Suppressor macrophage (primary cell): ENCODE measurements around the gene CLASP2.

Experiments
- DNase-seq, 4 experiments: peaks; one replicate each; pipeline ENCODE4 v3.0.0-alpha.2; 2020 to 2022

The CLASP2 gene

DNA sequence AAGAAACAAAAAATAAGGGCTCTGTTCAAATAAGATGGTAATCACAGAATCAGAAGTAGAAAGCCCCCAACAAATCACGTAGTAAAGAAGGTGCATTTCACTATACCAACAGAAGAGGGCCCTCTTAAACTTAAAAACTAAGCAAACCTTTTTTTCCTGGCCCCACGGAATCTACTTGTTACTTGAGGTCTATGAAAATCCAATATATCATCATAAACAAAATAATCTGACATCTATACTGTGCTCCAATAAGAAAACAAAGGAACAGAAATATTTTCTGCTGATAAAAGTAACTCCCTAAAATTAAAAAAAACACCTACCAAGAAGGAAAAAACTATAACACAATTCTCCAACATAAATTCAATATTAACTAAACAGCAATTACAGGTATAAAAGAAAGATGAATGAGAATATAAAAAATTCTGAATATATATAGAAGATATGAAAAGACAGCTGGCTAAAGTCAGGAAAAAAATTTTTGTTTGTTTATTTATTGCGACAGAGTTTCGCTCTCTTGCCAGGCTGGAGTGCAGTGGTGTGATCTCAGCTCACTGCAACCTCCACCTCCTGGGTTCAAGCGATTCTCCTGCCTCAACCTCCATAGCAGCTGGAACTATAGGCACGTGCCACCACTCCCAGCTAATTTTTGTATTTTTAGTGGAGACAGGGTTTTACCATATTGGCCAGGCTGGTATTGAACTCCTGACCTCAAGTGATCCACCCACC, 81.8 kb downstream of the CLASP2 start:
- peak; percentile 24 to 72 (median 56) for DNase-seq

DNA sequence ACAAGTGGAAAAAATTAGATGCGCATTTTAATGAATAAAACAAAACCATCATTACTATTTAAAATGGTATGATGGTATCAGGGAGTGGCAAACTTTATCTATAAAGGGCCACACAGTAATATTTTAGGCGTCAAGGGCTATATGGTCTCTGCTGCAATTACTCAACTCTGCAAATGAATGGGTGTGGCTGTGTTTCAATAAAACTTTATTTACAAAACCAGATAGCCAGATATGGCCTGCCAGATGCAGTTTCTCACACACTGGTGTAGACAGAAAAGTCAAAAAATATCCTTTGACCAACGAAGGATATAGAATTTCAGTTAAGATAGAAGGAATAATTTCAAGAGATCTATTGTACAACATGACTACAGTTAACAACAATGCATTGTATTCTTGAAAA, 83.8 kb downstream of the CLASP2 start:
- DNase-seq: no peak

DNA sequence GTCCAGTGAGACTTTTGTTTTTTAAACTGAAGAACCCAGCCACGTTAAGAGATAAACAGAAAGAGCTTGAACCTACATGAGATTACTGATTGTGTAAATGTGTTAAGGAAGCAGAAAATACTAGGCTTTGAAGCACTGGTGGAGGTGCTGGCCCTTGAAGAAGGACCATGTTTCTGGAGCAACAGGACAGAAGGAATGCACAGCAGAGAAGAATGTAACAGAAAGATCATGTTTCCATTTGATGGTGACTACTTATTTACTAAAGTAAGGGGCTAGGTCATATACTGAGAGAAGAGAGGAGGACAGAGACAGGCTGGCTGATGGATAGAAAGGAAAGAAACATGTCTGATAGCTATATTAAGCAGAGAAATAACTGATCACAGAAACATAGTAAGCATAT, 88.8 kb downstream of the CLASP2 start:
- DNase-seq: no peak

DNA sequence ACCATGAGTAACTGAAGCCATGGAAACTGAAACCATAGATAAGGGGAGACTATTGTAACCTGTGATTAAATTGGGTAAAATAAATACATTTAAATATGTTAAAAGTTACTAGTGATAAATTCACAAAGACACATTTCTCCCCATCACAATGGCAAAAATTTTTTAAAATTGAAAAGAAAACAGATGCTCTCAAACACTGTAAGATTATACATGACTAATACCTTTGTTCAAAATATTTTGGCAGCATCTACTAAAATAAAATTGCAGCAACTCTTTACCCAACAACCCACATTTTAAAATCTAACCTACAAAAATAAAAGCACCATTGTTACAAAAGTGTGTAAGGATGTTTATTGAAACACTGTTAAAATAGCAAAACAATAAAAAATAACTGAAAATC, 93.3 kb downstream of the CLASP2 start:
- no peak for DNase-seq

DNA sequence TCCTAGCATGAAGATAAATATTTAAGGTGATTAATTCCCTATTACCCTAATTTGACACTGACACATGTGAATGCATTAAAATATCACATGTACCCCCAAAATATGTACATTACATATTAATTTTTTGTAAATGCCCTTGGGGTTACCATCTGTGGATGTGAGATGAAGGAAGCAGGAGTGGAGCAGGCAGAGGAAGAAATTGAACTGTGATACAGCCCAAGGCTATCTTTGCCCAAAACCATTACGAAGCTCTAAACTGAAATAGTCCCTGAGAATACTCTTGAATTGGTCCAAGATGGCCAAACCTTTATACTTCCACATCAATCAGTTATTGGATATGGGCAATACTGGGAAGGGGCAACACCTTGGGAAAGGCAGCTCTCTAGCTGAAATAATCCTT, 105.0 kb downstream of the CLASP2 start:
- DNase-seq: no peak

DNA sequence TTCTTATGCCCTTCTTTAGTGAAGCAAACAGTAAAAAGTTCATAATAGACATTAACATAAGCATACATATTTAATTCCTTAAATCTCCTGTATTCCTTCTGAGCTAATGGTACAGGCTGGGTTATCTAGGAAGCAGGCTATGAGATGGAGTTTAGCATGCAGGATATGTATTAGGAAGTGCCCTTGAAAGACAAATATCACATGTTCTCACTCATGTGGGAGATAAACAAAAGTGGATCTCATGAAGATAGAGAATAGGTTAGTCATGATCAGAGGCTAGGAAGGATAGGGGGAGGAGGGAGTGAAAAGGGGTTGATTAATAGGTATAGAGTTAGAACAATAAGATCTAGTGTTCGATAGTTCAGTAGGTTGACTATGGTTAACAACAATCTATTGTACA, 105.4 kb downstream of the CLASP2 start:
- DNase-seq: no peak

DNA sequence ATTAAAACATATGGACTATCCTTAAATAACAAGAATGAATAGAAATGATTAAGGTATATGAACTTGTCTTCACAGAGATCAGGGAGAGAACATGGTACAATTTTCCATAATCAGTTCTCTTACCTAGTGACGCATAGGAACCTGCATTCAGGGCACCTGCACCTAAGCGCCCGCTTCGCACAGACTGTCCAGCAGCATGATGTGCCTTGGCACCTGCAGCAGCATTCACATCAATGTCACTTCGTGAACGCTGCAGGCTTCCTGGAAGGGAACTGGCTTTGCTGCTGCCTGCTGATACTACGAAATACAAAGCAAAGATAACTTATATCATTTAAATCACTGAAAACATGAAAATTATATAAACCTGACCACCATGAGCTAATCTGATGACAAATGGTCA, 115.2 kb downstream of the CLASP2 start:
- no peak for DNase-seq

DNA sequence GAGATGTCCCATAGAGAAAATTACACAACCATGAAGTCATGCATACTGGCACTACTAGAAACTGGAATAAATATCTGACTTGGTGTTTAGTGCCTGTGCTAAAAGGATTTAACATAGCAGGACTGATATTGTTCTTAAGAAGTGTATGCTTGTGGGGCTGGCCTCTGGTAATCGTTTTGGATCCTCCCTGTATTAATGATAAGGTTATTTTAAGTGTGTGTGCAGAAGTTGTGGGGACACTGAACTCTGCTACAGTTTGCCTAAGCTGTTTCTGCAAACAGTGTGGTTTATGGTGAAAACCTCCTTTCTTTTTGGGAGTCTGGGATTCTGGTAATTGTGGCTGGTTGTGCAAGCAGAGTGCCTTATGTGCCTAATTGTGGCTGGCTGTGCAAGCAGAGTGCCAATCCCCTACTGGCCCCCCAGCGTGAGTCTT, 120.8 kb downstream of the CLASP2 start:
- DNase-seq: no peak

DNA sequence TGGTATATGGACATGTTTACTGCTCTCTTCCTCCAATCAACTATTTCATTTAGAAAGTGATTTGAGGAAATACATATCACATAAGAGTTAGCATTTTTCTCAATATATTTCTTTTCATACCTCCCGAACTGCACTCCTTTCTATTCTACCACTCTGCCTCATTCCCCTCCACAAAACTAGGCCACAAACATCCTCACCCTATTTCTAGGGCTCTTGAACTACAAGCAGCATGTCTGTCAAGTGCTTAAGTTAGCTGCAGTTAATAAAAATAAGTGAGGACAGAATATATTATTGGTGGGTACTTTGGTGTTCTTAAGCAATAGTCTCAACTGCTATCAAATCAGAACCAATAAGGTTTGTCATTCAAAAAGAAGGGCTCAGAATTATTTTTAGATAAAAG, 125.1 kb downstream of the CLASP2 start:
- no peak for DNase-seq

DNA sequence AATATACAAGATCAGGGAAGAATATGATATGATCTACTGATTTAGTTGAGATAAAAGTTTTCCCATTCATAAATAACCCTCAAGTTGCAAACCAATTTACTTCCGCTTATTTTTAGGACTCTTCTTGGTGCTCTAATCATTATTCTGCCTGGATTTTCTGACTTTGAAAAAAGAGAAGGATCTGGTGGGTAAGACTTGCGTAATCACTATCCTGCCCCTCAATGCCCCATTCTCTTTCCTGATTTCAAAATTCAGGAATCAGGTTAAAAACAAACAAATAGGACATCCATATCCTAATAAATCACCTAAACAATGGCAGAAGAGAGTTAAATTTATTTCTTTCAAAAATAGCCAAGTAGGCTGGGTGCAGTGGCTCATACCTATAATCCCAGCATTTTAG, 127.5 kb downstream of the CLASP2 start:
- peak in 1 of 4 experiments; percentile 1 for DNase-seq

DNA sequence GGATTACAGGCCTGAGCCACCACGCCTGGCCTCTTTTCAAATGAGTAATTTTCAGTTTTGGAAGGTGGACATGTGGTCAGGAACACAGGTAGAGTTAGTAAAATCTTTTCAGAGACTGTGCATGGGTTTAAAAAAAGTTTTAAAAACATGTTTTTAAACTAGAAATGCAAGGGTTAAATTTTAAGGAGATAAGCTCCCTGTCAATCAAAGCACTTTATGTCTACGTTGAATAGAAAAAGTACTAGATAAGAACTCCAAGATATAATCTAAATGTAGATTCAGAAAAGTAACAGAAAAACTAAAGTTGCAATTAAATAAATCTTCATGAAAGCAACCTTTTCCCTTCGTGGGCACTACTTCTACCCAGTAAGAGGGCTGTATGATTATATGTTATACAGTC, 131.7 kb downstream of the CLASP2 start:
- no peak for DNase-seq

DNA sequence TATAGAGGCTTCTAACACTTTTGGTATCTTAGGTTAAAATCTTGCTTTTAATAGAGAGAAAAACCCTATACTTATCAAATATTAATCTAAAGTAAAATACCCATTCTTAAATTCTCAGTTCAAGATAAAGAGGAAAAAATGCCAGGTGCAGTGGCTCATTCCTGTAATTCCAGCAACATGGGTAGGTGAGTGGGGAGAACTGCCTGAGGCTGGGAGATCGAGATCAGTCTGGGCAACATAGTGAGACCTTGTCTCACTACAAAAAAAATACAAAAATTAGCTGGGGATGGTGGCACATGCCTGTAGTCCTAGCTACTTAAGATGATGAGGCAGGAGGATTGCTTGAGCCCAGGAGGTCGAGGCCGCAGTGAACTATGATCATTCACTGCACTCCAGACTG, 135.8 kb downstream of the CLASP2 start:
- no peak for DNase-seq

DNA sequence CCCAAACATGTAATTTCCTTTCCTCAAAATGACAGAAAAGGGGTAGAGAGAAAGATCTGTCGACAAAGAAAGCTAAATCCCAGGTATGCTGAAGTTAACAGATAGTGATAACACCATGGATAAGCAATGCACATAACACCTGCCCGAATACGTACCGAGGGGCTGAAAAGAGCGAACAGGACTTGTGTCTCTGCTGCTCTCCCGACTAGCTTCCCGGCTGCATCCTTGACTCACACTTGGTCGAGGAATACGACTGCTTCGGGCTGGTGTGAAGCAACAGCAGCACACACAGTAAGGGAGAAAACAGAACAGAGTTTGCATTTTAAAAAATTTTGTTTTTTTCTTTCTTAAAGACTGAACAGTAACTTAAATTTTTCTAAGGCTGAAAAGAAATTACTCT, 136.4 kb downstream of the CLASP2 start:
- DNase-seq: no peak

DNA sequence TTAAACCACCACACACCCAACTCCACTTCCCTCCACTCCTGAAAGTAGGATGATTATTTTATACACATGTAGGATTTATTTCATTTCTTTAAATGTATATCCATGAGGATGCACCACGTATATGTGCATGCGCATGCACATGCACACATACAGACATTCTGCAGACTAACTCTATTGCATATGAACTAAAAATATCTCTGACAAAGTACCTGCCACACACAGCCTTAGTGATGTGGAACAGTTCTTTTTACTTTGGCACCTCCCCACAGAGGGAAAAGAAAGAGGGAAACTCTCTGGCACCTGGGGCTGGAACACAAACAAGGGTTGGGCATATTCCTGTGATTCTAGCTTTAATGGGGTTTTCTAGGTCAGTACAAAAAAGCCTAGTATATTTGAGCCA, 138.2 kb downstream of the CLASP2 start:
- no peak for DNase-seq

DNA sequence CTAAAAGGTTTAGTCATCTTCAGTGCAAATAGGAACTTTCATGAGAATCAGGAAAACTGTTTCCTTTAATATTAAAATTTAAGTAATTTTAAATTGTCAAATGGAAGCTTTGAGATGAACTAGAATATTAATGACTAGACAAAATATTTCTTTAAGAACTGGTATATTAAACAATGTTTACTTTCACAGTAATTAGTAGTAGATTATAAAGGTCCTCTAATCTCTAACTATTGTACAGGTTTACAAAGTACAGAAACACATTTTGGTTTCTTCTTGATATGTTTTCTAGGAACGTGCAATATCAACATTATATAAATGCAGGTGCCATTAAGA, 138.9 kb downstream of the CLASP2 start:
- no peak for DNase-seq

DNA sequence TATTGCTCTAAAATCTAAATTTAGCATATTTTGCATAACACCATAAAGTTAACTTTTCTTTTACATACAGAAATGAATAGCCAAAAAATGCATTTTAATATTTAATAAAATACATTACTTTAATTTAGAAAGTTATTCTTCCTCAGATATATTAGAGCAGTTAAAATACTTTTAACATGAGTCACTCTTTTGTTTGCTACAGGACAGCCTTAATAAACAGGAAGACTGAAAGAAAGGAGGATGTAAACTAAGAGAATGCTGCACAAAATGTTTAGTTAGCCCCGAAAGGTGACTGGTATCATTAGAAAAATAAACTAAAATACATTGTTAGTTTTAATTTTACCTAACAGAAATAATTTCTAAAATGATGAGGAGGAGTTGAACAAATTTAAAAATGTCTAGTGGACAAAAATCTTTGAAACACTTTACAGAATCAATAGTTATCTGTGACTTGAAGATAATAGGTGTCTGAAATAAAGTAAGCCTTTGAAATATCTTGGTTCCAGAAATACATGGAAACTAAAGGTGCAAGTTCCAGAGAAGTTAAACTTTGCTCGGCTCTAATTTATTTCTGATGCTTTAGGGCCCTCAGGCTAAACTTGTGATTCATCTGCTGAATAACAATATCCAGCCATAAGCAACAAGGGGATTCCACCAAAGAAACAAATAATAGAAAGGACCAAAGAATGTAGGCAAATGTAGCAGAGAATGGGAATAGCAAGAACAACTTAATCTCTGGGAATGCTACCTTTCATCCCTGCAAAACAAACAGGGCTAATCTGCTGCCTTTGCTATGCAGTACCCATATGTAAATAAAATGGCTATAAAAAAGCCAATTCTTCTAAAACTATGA, 139.5 kb downstream of the CLASP2 start:
- DNase-seq: no peak

DNA sequence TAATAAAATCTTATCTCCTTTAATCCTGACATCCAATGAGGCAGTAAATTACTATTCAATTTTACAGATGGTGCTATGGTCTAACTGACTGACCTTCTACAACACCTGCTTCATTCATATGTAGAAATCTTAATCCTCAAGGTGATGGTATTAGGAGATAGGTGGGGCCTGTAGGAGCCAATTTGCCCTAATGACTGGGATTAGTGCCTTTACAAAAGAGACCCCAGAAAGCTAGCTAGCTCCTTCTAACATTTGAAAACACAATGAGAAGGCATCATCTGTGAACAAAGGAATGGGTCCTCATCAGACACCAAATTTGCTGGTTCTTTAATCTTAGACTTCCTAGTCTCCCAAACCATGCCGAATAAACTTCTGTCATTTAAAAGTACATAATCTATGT, 140.5 kb downstream of the CLASP2 start:
- DNase-seq: no peak

DNA sequence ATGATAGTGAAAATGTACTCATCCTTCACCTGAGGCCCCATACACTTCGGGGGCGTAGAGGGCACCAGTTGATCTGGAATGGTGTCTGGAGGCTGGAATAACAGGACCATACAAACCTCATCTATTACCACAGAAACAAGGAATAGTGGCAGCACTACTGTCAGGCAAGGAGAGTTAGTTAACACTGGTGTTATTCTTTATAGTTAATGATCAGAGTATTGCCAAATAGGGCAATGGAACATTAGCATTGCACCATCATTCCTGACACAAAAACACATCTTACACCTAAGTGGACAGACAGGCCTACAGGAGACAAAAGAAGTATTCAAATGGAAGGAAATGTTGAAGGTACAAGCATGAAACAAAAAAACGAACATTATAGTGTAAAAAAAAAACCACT, 140.9 kb downstream of the CLASP2 start:
- no peak for DNase-seq

DNA sequence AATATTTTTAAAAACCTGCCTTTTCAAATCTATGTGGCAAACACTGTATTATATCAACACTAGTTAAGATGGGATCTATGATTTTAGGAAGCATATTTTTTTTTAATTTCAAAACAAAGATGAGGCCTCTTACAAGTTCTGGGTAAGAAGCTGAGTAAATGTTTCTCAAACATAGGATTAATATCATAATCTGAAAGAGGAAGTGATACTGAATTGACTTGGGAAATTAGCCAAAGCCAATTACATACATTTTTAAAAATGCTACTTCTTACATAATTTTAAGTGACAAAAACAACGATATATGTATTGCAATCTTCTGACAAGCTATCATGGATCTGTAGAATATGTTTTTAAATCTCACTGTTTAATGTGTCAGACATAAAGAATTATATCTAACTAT, 142.7 kb downstream of the CLASP2 start:
- peak in 2 of 4 experiments; percentile 70 to 74 for DNase-seq

DNA sequence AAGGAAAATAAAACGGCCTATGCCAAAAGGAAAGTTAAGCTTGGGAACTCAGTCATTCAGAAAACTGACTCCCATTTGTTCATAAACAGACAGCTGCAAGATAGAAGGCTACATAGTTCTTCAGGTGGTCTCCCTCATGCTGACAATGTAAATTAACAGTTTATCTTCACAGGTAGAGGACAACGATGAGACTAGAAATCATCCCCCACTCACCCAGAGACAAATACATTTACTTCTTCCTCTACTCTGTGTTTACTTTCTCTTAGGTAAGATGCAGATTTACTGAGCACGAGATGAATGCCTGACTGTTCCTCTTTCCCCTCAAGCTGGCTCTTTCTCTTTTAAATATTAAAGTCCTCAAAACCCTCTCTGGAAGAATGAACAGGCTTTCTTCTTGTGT, 160.2 kb downstream of the CLASP2 start:
- DNase-seq: no peak

DNA sequence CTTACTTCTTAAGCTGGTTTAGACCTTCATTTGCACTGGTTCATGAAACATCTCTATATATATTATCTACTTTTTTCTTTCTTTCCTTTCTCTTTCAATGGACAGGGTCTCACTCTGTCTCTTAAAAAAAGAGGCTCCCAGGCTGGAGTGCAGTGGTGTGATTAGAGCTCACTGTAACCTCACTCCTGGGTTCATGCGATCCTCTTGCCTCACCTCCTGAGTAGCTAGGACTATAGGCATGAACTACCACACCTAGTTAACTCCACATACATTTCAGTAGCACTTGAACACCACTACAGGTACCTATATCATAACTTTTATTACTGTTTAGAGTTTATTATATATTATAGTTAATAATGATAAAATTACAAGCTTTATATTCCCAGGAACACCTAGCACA, 160.8 kb downstream of the CLASP2 start:
- no peak for DNase-seq

DNA sequence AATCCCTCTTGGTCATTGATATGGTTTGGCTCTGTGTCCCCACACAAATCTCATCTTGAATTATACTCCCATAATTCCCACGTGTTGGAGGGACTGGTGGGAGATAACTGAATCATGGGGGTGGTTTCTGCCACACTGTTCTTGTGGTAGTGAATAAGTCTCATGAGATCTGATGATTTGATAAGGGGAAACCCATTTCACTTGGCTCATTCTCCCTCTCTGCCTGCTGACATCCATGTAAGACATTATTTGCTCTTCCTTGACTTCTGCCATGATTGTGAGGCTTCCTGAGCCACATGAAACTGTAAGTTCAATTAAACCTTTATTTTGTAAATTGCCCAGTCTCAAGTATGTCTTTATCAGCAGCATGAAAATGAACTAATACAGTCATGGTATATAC, 171.0 kb downstream of the CLASP2 start:
- DNase-seq: no peak

DNA sequence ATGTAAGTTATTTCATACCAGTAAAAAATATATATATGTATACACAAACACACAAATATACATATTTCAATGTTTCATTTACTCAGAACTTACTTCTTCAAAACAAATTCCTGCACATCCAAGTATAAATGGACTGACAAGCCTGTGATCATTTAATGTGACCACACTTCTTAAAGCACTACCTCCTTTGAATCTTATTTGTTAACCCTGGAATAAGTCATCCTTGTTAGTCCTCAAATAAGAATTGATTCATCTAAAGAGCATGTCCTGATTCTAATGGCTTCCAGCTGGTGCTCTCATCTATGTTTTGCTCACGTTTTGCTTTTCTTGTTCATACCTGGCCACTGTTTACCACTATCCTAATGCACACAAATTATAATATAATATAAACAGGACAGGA, 173.9 kb downstream of the CLASP2 start:
- no peak for DNase-seq

DNA sequence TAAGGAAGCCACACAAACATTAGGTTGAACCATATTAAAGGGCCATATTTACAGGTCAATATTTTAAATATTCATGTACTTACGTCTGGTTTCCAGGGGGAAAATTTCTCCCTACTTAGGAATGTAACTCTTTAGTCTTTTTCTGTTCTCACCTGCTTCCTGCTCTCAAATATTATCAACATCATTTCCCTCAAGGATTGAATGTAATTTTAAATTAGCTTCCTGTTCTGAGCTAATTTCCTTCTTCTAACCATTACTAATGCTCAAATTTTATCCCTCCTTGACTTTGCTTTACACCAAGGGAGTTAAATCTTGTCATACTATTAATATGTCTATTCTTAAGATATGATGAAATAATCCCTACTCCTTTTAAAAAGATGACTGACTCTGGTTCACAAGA, 174.5 kb downstream of the CLASP2 start:
- no peak for DNase-seq
